ENCODE results near the gene TTC28.
A peak's percentile ranks its signal among the peaks of the same experiment; 100 is the strongest.

The TTC28 gene

GRCh38 chr22:28481725-28482124 lies 197.9 kb downstream of the TTC28 start:
- no peaks in the 10 kb centered on the region for H3K36me3 ChIP-seq (ENCODE audit: control insufficient read depth in 2 of 2, insufficient read depth in 1 of 2, low read length in 2 of 2)
- CTCF ChIA-PET = interaction anchor here (0.7 to 1.0 kb wide), 2 partner anchors 12 to 143 kb away, joined by 3 to 4 read pairs; no protein-coding TSS in a partner anchor
- no peaks in the 10 kb centered on the region for H3K9me3 ChIP-seq (ENCODE audit: control insufficient read depth, insufficient read depth, low read depth, low read length)
- no peak overlapping the region for H3K27ac ChIP-seq (ENCODE audit: extremely low read depth, low read depth, low read length)
- no peak overlapping the region for H3K4me3 ChIP-seq (ENCODE audit: low read depth, low read length)
- POLR2A ChIA-PET = no interaction called here
- peaks cover 14% of the 10 kb centered on the region for H3K4me1 ChIP-seq (ENCODE audit: control insufficient read depth, insufficient read depth, low read length)
- TF ChIP-seq ZFP69B (tag by site-specific recombination; IDR thresholded peaks at IDR 0.05) (no peak), ZNF521 (tag by site-specific recombination; IDR thresholded peaks at IDR 0.05) (no peak), YY2 (tag by site-specific recombination; IDR thresholded peaks at IDR 0.05) (no peak), ZNF488 (tag by site-specific recombination; IDR thresholded peaks at IDR 0.05) (no peak), ZNF830 (tag by site-specific recombination; IDR thresholded peaks at IDR 0.05; ENCODE audit: low read depth) (no peak), ZNF280C (tag by site-specific recombination; IDR thresholded peaks at IDR 0.05) (no peak), ZNF292 (tag by site-specific recombination; IDR thresholded peaks at IDR 0.05; ENCODE audit: borderline replicate concordance, low read depth) (no peak), ZSCAN16 (tag by site-specific recombination; IDR thresholded peaks at IDR 0.05) (no peak), ZNF266 (tag by site-specific recombination; IDR thresholded peaks at IDR 0.05; ENCODE audit: low read depth) (no peak), WT1 (tag by site-specific recombination; IDR thresholded peaks at IDR 0.05) (no peak), ZNF530 (tag by site-specific recombination; IDR thresholded peaks at IDR 0.05; ENCODE audit: low read depth) (no peak), ZNF843 (tag by site-specific recombination; IDR thresholded peaks at IDR 0.05) (no peak), RBAK (tag by site-specific recombination; IDR thresholded peaks at IDR 0.05) (no peak), GLIS1 (tag by site-specific recombination; IDR thresholded peaks at IDR 0.05) (no peak), TCF7L2 (IDR thresholded peaks at IDR 0.05; ENCODE audit: borderline replicate concordance, low read depth, low read length) (no peak)
- TF ChIP-seq, protein P1, sequence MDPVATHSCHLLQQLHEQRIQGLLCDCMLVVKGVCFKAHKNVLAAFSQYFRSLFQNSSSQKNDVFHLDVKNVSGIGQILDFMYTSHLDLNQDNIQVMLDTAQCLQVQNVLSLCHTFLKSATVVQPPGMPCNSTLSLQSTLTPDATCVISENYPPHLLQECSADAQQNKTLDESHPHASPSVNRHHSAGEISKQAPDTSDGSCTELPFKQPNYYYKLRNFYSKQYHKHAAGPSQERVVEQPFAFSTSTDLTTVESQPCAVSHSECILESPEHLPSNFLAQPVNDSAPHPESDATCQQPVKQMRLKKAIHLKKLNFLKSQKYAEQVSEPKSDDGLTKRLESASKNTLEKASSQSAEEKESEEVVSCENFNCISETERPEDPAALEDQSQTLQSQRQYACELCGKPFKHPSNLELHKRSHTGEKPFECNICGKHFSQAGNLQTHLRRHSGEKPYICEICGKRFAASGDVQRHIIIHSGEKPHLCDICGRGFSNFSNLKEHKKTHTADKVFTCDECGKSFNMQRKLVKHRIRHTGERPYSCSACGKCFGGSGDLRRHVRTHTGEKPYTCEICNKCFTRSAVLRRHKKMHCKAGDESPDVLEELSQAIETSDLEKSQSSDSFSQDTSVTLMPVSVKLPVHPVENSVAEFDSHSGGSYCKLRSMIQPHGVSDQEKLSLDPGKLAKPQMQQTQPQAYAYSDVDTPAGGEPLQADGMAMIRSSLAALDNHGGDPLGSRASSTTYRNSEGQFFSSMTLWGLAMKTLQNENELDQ (tag by site-specific recombination; IDR thresholded peaks at IDR 0.05; ENCODE audit: low read depth) = no peak

DNA sequence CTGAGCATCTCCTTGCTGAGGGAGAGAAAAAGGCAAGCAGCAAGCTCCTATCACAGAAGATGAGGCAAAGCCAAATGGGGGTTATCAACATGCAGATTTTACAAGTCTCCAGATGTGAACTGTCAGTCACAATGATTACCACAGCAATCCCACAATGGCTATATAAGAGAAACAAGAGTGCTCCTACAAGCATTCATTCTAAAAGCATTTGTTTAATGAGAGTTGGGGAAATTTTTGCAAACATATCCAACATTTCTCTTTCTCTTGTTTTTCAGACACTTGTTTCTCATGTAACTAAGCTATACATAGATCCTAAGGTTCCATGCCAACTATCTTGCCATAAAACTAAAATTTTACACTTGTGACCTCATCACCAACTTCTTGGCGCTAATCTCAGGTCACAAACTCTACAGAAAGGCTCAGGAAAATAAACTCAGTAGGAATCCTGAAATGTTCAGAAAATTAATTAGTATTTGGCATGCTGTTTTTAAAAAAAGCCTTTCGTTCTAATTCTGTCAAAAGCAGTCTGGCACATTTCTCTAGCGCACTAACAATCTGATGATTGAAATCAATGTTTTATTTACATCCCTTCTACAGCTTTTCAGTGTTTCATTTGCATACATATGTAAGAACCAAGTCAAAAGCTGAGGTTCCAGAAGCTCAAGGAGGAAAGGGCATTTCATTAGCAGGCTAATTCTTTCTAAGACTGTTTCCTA lies 199.5 kb downstream of the TTC28 start:
- CTCF ChIA-PET = interaction anchor here (0.6 to 0.7 kb wide), 2 partner anchors 121 to 240 kb away, joined by 3 to 4 read pairs; no protein-coding TSS in a partner anchor

More for the DNA sequence above, 199.5 kb downstream of the TTC28 start:
- no peaks in the 10 kb centered on the region for H3K36me3 ChIP-seq (ENCODE audit: control insufficient read depth in 2 of 2, insufficient read depth in 1 of 2, low read length in 2 of 2)
- TF ChIP-seq ZBTB44 (tag by site-specific recombination; IDR thresholded peaks at IDR 0.05) = no peak
- no peak for TF ChIP-seq ZNF530 (tag by site-specific recombination; IDR thresholded peaks at IDR 0.05; ENCODE audit: low read depth)
- no peak for TF ChIP-seq ZNF626 (tag by site-specific recombination; IDR thresholded peaks at IDR 0.05)
- TF ChIP-seq ZNF239 (tag by site-specific recombination; IDR thresholded peaks at IDR 0.05) = no peak
- no peak for TF ChIP-seq FEZF1 (tag by site-specific recombination; IDR thresholded peaks at IDR 0.05)
- TF ChIP-seq, protein P2, sequence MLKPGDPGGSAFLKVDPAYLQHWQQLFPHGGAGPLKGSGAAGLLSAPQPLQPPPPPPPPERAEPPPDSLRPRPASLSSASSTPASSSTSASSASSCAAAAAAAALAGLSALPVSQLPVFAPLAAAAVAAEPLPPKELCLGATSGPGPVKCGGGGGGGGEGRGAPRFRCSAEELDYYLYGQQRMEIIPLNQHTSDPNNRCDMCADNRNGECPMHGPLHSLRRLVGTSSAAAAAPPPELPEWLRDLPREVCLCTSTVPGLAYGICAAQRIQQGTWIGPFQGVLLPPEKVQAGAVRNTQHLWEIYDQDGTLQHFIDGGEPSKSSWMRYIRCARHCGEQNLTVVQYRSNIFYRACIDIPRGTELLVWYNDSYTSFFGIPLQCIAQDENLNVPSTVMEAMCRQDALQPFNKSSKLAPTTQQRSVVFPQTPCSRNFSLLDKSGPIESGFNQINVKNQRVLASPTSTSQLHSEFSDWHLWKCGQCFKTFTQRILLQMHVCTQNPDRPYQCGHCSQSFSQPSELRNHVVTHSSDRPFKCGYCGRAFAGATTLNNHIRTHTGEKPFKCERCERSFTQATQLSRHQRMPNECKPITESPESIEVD (tag by site-specific recombination; IDR thresholded peaks at IDR 0.05) = peak; percentile 89
- TF ChIP-seq KLF1 (tag by site-specific recombination; IDR thresholded peaks at IDR 0.05) = no peak
- TF ChIP-seq ZNF629 (tag by site-specific recombination; IDR thresholded peaks at IDR 0.05) = peak; percentile 43; the same call in 1 of the 2 replicates
- TF ChIP-seq ZNF391 (tag by site-specific recombination; IDR thresholded peaks at IDR 0.05; ENCODE audit: borderline replicate concordance, low read depth) = no peak
- TF ChIP-seq ZNF510 (tag by site-specific recombination; IDR thresholded peaks at IDR 0.05; ENCODE audit: insufficient replicate concordance) = peak; percentile 11
- 0 out of 2 replicates have a peak, but pooled peaks have one; percentile 23 for TF ChIP-seq IKZF3 (tag by site-specific recombination; IDR thresholded peaks at IDR 0.05)
- TF ChIP-seq ZNF830 (tag by site-specific recombination; IDR thresholded peaks at IDR 0.05; ENCODE audit: low read depth) = no peak
- no peaks in the 10 kb centered on the region for H3K9me3 ChIP-seq (ENCODE audit: control insufficient read depth, insufficient read depth, low read depth, low read length)
- peaks cover 14% of the 10 kb centered on the region for H3K4me1 ChIP-seq (ENCODE audit: control insufficient read depth, insufficient read depth, low read length)
- POLR2A ChIA-PET = no interaction called here
- H3K4me3 ChIP-seq (ENCODE audit: low read depth, low read length) = no peak overlapping the region
- H3K27ac ChIP-seq (ENCODE audit: extremely low read depth, low read depth, low read length) = no peak overlapping the region

All from HEK293 (cell line).